Measurements from ENCODE around the gene VPS37C.
A peak's percentile ranks its signal among the peaks of the same experiment; 100 is the strongest.
"Not testable (repeated sequence)": the region's sequence is repeated elsewhere in the genome, so short reads cannot be mapped to it uniquely, and the experiment has no call there.

The VPS37C gene

GRCh38 chr11:61174949-61175348, 13.7 kb upstream of the VPS37C start:
- DNase-seq (ENCODE audit: low read depth) = no peak

GRCh38 chr11:61174273-61174672, 13.0 kb upstream of the VPS37C start:
- no peak for DNase-seq (ENCODE audit: low read depth)

- no peak for DNase-seq (ENCODE audit: low read depth)
These were observed 12.2 kb upstream of the VPS37C start for GRCh38 chr11:61173456-61173855.

DNA sequence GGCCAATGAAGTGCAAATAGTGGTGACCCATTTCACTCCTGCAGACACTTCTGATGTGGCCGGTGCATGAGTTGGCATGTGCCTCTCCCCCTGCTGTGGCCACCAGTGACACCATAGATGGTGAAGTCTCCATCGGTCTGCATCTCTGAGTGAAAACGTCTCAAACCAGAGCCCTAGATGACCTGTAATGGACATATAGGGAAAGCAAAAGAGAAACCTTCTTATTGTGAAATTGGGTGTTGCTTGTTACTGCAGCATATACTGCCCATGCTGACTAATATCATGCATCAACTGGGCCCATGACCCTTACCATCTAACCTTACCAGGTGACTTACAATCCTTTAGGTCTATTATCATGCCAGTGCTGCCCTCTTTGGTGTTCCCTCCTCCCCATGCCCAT, 11.7 kb upstream of the VPS37C start:
- DNase-seq (ENCODE audit: low read depth) = no peak

DNA sequence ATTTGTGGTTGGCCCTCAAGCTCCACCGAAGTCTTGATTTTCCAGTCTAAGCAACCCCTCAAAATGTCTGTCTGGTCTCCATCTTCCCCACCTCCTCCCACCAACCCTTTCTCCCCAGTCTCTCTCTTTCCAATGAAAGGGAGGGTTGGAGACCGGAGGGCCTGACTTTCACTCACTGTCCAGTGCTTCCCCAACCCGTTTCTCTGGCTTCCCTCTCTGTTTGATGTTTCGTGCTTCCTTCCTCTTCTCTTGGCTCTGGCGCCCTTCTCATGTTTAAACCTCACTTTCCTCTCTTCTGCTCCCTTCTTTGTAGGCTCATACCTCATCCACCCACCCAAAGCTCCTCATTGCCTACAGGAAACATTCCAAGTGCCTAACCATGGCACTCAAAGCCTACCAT, 11.1 kb upstream of the VPS37C start:
- no peak for DNase-seq (ENCODE audit: low read depth)

- DNase-seq (ENCODE audit: low read depth) = no peak
These were observed 10.7 kb upstream of the VPS37C start for GRCh38 chr11:61171907-61172306.

DNA sequence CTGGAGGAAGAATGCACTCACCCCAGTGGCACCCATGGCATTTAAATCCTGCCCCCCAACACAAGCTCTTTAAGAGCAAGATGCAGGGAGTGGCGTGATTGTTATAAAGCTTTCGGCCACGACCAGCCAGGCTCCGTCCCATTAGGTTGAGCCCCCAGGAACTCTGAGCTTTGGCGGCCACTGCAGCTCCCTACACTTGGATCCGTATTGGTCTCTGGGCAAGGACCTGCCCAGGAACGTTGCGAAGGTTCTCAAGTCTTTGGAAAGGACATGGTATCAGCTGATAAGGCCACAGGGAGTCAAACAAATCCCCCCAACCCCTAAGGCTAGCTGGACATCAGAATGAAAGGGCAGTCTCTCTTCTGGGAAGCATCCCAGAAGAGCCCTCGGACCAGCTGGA, 9.3 kb upstream of the VPS37C start:
- no peak for DNase-seq (ENCODE audit: low read depth)

DNA sequence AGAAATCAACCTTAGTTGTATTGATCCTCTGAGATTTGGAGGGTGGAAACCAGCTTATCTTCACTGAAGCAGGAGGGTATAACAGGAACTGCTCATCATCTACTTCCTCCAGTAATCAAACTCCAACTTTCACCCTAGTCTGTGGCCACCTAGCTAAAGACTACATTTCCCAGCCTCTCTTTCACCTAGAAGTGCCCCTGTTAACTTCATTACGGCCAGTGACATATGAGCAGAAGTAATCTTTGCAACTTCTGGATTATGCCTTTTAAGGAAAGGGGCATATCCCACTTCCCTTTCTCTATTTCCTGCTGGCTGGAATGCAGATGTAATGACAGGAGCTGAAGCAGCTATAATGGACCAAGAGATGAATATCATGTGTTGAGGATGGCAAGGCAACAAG, 7.6 kb upstream of the VPS37C start:
- DNase-seq (ENCODE audit: low read depth) = no peak

DNA sequence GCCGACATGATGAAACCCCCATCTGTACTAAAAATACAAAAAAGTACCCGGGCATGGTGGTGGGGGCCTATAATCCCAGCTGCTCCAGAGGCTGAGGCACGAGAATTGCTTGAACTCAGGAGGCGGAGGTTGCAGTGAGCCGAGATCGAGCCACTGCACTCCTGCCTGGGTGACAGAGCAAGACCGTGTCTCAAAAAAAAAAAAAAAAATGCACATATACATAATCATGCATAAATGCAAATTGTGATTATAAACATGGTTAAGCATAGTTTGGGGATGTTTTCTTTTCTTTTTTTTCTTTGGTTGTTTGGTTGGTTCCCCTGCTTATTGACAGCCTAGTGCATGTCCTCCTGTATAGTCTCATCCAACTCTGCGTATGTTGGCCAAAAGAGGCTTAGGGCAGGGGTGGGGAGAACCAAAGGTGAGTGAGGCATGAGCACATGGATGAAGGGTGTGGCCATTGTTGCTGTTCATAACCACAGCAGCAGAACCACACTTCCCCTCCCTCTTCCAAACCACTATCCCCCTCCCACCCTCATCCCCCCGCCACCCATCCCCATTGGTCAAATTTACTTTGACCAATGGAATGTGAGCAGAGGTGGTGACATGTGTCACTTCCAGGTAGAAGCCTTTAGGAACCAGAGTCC, 6.9 kb upstream of the VPS37C start:
- DNase-seq (ENCODE audit: low read depth) = no peak

- DNase-seq (ENCODE audit: low read depth) = not testable (repeated sequence)
These were observed 5.1 kb upstream of the VPS37C start for GRCh38 chr11:61166331-61166730.

DNA sequence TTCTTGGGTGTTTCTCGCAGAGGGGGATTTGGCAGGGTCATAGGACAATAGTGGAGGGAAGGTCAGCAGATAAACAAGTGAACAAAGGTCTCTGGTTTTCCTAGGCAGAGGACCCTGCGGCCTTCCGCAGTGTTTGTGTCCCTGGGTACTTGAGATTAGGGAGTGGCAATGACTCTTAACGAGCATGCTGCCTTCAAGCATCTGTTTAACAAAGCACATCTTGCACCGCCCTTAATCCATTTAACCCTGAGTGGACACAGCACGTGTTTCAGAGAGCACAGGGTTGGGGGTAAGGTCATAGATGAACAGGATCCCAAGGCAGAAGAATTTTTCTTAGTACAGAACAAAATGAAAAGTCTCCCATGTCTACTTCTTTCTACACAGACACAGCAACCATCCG, 4.6 kb upstream of the VPS37C start:
- DNase-seq (ENCODE audit: low read depth) = not testable (repeated sequence)

GRCh38 chr11:61164606-61165424, 3.6 kb upstream of the VPS37C start:
- no peak for DNase-seq (ENCODE audit: low read depth)

- DNase-seq (ENCODE audit: low read depth) = no peak
These were observed 2.7 kb upstream of the VPS37C start for GRCh38 chr11:61163714-61164605.

GRCh38 chr11:61163021-61163420, 1.8 kb upstream of the VPS37C start:
- DNase-seq (ENCODE audit: low read depth) = no peak

- no peak for DNase-seq (ENCODE audit: low read depth)
These were observed 1.1 kb upstream of the VPS37C start for GRCh38 chr11:61162092-61162941.

GRCh38 chr11:61160487-61161189, 588 bp downstream of the VPS37C start:
- DNase-seq (ENCODE audit: low read depth) = no peak

GRCh38 chr11:61158691-61159381, 2.4 kb downstream of the VPS37C start:
- peak; percentile 28 for DNase-seq (ENCODE audit: low read depth)

DNA sequence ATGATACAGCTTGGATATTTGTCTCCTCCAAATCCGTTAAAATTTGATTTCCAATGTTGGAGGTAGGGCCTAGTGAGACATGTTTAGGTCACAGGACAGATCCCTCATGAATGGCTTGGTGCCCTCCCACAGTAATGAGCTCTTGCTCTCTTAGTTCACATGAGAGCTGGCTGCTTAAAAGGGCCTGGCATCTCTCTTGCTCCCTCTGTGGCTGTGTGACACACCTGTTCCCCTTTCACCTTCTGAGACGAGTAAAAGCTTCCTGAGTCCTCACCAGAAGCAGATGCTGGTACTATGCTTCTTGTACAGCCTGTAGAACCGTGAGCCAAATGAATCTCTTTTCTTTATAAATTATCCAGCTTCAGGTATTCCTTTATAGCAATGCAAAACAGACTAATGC, 3.5 kb downstream of the VPS37C start:
- no peak for DNase-seq (ENCODE audit: low read depth)

DNA sequence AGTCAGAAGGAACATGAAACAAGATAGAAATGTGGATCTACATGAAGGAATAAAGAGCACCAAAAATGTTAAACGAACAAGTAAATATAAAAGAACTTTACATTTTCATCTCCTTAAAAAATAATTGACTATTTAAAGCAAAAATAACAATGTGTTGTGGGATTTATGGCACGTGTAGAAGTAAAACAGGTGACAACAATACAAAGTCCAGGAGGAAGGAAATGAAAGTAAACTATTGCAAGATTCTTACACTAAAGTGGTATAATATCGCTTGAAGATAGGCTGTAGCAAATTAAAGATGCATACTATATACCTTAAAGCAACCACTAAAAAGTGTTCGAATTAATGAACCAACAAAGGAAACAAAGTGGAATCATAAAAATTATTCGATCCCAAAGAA, 5.5 kb downstream of the VPS37C start:
- DNase-seq (ENCODE audit: low read depth) = no peak

DNA sequence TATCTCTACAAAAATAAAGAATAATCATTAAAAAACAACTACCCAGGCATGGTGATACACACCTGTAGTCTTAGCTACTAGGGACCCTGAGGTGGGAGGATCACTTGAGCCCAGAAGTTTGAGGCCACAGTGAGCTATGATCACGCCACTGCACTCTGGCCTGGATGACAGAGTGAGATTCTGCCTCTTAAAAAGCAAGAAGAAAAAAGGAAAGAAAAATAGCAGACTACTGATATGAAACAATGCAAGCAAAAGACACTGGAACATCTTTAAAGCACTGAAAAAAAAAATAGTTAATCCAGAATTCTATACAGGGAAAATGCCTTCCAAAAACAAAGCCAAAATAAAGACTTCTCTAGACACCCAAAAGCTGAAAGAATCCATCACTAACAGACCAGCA, 5.9 kb downstream of the VPS37C start:
- no peak for DNase-seq (ENCODE audit: low read depth)

- DNase-seq (ENCODE audit: low read depth) = no peak
These were observed 6.7 kb downstream of the VPS37C start for GRCh38 chr11:61154528-61154927.

All from fibroblast of the conjunctiva (primary cell).